ENCODE measurements around the gene ATG101.

The ATG101 gene

DNA sequence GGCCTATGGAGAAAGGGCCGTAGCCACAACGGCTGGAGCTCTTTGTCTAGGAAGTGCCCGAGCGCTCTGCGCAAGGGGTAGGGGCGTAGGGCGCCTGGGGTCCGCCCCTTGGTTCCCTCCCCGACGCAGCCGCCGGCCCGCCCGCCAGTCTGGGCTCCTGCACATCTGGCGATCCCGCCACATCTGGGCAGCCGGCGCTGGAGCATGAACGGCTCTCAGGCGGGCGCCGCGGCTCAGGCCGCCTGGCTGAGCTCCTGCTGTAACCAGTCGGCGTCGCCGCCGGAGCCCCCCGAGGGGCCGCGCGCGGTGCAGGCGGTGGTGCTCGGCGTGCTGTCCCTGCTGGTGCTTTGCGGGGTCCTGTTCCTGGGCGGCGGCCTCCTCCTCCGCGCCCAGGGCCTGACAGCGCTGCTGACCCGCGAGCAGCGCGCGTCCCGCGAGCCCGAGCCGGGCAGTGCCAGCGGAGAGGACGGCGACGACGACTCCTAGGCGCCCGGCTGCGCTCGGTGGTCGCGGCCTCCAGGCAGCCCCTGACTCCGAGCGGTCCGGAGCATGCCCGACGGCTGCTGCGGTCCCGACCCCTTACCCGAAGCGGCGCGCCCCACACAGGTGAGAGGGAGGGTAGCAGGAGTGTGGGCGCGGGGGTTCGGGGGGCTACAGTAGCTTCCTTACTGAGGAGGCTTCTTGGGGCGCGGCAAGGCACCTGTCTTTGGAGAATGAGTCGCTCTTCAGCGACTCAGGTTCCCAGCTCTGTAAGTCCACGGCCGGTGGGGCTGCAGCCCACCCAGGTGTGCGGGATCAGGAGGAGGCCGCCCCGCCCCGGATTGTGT, 10.0 kb downstream of the ATG101 start, which contains the start of gene SMIM41:
TSS of gene SMIM41 (plus strand) at position 129 of the 827 bp plus-strand sequence. CDS start at position 205, 76 bp downstream.
- no peak for DNase-seq (ENCODE audit: low read depth in 2 of 3, low spot score in 1 of 3)

DNA sequence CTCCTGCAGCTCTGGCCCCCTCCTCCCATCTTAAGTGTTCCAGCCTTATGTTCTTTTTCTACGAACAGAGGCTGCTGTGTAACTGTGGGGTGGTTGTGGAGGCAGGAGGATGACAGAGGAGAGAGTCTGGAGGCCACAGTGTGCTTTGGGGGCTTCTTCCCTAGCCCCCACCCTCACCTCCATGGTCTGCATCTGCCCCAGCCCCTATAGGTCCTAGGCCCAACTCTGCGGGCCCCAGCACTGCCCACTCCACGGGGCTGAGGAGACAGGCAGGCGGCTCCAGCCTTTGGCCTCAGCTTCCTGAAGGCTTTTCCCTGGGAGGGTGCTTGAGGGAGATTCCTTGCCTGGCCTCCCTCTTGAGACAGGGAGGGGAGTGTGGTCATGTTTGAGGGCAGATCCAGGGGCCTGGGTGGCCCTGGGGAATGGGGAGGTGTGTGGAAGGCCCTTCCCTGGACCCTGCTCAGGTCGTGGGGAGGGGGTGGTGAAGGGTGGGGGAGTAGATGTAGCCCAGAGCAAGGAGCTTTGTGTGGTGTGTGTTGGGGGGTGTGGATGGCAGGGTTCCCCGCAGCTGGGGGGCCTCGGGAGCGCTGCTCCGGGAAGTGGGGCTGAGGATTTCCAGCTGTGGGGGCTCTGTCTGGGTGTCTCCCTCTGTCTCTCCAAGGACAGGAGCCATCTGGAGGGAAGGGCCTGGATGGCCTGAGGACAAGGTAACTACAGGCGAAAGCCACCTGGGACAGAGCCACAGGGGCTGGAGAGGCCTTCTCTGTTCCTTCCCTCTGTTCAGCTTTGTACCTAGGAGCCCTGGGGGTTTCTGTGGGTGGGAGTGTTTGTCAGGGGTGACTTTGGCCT, 10.8 kb downstream of the ATG101 start:
- no peak for DNase-seq (ENCODE audit: low read depth in 2 of 3, low spot score in 1 of 3)

DNA sequence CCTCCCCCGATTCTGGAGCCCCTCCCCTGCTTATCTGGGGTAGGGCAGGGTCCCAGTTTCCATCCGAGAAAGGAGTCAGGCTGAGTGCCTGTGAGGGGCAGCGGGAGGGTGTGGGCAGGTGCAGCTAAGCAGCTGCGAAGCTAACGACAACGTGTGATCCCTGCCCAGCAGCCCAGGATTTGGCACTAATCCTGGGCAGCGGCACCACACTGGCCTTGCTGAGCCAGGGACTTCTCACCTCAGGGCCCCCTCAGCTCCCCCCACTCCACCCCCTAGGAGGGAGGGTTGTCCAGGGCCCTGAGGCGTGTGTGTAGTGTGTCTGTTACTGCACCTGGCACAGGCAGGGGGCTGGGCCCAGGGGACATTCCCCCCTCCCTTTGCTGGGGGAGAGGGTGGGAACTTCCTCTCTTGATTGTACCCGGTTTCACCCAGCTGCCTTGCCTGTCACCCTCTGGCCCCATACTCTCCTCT, 11.5 kb downstream of the ATG101 start:
- DNase-seq (ENCODE audit: low read depth in 2 of 3, low spot score in 1 of 3) = no peak

DNA sequence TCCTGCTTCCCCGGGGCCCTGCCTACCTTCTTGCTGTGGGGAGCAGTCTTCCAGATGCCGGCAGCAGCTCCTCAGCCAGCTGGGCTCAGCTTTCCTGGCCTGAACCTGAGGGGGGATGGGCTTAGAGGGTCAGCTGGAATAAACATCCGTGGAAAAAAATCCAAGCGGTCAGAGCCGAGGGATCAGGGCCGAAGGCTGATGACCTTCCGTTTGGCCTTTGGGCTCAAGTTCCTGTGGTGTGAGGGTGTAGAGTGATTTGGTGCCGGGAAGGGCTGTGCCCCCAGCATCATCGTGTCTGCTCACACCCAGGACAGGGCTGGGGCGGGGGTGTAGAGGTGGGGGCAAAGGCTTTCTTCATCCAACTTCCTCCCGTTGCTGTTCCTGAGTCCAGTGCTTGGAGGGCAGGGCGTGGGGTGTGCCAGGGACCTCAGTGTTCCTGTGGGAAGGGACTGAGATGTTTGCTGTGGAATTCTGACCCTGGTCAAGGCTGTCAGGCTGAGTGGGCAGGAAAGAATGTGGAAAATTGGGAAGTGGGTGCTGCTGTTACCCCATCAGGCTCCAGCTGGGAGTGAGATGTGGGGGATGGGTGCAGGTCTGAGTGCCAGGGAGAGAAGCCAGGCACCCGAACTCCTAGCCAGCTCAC, 12.4 kb downstream of the ATG101 start:
- no peak for DNase-seq (ENCODE audit: low read depth in 2 of 3, low spot score in 1 of 3)

DNA sequence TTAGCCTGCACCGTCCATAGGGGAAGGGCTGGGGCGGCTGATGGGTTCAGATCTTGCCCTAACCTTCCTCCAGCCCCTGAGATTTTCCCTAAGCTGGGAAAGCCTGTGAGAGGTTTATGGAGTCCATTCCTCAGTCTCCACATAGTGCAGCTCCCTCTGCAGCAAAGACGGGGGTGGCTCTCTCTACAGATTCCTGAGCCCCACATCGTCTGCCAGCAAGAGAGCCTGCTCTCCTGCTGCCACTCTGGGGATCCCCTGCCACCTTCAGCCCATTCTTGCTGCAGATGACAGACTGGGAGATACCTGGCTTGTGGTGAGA, 12.8 kb downstream of the ATG101 start:
- DNase-seq (ENCODE audit: low read depth in 2 of 3, low spot score in 1 of 3) = no peak

DNA sequence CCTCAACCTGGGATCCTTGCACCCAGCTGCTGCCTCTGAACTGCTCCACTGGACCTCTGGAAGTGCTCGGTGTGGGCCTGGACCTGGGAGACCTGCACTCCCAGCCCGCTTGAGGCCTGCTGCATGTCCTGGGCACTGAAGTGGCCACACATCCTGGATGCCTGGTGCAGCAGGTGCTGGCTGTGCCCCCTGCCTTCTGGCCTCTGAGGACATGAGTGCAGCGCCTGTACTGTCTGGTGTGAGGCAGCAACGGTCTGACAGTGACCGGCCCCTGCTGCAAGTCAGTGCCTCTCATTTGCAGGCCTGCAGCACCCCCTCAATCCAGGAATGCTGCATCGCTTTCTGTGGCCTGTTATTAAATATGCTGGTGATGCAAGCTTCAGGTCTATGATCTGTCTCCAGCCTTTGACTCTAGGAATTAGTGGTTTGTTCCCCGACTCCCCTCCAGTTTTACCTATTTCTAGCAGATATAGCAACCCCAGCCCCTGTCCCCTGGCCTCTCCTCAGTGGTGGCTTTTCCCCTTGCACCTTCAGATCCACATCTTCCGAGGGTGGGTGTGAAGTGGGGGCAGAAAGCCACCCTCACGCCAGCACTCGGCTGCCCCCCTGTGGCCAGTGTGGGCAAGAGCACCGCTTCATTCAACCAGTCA, 13.3 kb downstream of the ATG101 start:
- DNase-seq (ENCODE audit: low read depth in 2 of 3, low spot score in 1 of 3) = peak; percentile 37 to 56 (median 45)

DNA sequence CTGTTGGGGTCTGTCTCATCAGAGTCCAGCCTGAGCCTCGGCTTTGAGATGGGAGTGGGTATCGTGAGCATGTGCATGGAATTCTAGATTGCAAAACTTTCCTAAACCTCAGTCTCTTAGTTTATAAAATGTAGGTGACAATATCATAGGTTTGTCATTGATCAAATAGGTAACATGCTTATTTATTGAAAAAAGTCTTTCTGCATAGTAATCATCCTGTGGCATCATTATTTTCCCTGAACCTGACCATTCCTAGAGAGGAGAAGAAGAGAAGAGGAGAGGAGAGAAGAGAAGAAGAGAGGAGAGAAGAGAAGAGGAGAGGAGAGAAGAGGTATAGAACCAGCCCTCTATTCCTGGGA, 13.8 kb downstream of the ATG101 start:
- no peak for DNase-seq (ENCODE audit: low read depth in 2 of 3, low spot score in 1 of 3)

GRCh38 chr12:52084491-52085231, 14.9 kb downstream of the ATG101 start:
- no peak for DNase-seq (ENCODE audit: low read depth in 2 of 3, low spot score in 1 of 3)

GRCh38 chr12:52085682-52086180, 16.0 kb downstream of the ATG101 start:
- DNase-seq (ENCODE audit: low read depth in 2 of 3, low spot score in 1 of 3) = no peak

DNA sequence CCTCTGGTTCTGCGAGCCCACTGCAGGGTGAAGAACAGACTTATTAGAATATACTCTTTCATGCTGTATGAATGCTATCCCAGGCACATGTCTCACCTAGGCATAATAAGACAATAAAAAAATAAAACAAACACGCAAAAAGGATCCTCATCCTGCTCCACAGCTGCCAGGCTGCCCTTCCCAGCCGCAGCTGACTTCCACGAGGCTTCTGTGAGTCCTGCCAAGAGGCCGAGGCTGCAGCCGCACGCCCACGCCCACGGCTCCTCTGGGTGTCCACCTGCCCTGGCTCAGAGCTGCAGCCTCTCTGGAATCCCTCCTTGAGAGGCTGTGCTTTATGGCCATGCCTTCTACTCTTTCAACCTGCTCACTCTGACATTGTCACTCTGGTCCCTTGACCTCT, 16.6 kb downstream of the ATG101 start:
- no peak for DNase-seq (ENCODE audit: low read depth in 2 of 3, low spot score in 1 of 3)

DNA sequence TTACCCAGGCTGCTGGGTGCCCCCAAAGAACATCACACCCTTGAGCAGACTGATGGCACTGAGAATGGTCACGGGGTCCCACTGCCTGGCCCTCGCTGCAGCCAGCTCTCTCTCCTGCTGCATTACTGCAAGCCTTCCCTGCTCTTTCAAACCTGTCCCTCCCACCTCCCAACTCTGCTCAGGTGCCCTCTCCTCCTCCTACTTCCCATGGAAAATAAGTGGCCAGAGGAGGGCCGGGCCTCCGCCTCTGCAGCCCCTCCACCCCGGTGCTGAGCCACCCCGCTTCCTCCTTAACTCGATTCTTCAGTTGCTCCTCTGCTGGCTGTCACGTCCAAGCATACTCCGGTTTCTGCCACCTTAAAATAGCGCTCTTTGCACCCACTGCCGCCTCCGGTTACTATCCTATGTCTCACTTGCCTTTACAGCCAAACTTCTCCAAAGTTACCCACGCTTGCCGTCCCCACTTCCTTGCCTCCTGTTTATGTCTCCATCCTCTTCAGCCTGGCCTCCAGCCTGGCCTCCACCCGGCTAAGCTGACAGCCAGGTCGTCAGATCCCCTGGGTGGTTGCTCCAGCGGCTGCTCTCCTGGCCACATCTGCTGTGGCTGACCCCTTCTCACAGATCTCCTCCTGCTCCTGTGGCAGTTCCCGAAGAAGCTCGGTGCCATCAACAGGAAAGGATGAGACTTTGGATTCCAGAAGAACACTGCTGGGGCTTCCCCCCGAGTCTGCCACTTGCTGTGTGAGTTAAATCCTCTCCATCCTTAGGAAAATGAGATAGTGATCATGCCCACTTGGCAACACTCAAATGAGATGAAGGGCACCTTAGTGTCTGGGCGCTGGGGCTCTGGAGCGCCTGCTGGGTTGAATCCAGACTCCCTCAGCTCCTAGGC, 17.4 kb downstream of the ATG101 start:
- no peak for DNase-seq (ENCODE audit: low read depth in 2 of 3, low spot score in 1 of 3)

DNA sequence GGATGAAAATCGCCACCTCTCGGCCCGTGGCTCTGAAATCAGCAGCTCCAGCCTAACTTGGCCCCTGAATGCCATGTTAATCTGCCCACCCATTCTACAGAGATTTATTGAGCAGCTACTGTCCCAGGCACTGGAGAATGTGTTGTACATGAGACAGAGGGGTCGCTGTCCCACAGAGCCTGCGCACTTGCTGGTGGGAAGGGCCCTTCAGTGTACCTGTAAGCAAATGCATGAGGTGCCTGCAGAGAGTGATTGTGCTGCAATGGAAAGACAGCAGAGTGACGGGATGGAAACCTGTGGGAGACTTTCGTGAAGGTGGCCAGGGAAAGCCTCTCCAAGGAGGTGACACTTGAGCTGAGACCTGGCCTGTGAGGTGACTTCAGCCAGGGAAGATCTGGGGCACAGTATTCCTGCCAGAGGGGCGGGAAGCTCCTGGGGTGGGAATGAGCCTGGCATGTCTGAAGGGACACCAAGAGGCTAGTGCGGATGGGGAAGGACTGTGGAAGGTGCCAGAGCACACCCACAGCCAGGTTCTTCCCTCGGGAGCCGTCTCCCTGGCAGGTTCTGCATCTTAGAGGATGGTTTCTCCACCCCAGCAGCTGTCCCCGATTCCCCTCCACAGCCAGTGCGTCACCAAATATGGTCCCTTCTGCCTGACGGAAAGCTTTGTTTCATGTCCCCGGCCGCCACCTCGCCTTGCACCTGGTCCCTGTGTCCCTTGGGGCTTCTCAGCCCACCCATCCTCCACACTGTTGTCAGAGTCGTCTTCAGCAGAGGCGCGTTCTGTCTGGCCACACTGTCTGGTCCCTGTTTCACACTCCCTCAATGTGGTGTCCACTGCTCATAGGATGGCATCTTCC, 18.4 kb downstream of the ATG101 start:
- DNase-seq (ENCODE audit: low read depth in 2 of 3, low spot score in 1 of 3) = no peak

GRCh38 chr12:52089491-52089890, 19.7 kb downstream of the ATG101 start:
- DNase-seq (ENCODE audit: low read depth in 2 of 3, low spot score in 1 of 3) = no peak

DNA sequence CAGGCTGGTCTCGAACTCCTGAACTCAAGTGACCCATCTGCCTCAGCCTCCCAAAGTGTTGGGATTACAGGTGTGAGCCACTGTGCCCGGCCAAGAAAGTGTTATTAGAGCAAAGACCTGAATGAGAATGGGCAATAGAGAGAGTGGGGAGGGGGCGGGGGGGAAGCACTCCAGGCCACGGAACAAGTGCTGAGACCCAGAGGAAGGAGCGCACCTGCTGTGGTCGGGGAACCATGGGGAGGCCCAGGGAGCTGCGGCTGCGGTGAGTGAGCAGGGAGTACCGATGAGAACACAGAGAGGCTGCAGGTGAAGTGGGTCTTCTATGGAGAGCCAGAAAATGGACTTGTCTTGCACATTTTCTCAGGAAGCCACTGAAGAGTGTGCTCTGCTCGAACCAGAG, 20.5 kb downstream of the ATG101 start:
- DNase-seq (ENCODE audit: low read depth in 2 of 3, low spot score in 1 of 3) = no peak

GRCh38 chr12:52091061-52091460, 21.3 kb downstream of the ATG101 start:
- DNase-seq (ENCODE audit: low read depth in 2 of 3, low spot score in 1 of 3) = no peak

DNA sequence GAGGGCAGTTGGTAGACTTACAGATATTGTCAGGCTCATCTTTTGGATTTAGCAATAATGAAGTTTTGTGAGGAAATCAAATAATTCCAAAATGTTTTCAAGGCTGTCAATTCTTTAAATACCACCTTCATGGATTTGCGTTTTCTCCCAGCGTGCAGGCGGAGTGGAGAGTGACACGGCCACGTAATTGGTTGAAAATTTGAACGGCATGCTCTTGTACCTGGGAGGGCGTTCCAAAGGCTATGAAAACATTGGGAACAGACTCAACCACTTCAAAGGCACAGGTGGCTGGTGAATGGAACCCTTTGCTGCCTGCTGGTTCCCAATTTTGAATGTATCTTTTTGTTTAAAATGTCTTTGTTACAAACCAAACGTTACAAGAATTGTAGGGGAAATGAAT, 22.1 kb downstream of the ATG101 start:
- DNase-seq (ENCODE audit: low read depth in 2 of 3, low spot score in 1 of 3) = no peak

GRCh38 chr12:52093346-52093745, 23.6 kb downstream of the ATG101 start:
- no peak for DNase-seq (ENCODE audit: low read depth in 2 of 3, low spot score in 1 of 3)

DNA sequence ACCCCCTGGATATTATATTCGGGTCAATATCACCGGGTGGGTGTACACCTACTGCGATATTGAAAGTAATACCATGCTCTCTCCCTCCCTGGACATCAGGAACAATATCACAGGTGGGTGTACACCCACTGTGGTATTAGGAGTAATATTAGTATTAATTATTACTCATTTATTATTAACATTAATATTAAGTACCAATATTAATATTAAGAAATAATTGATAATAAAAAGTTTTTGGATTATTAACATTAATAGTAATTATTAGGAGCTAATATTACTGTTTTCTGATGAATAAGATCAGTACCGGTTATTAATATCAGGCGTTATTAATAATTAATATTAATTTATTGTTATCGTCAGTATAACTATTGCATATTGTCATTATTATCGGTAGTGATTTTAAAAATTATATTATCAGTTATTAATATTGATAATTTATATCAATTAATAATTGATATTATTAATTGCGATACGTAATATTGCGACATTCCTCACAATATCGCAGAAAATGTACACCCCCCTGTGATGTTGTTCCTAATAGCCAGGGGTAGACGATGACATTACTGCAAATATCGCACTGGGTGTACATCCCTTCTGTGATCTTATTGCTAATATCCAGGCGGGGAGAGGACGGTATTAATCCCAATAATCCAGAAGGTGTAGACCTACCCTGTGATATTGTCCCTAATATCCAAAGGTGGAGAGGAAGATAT, 26.7 kb downstream of the ATG101 start:
- no peak for DNase-seq (ENCODE audit: low read depth in 2 of 3, low spot score in 1 of 3)

All from stimulated activated CD4-positive, alpha-beta T cell treated with anti-CD3 and anti-CD28 coated beads, Interleukin-12 subunit alpha, Interleukin-12 subunit beta, amount 100 ng/mL, for 48 hours (primary cell).